ENCODE measurements around the gene ZNF638. TPM values are rescaled to one million over a fixed set of nuclear protein-coding genes. Genes with fewer than 3 reads are reported as not detected.

ZNF638 gene
- total RNA-seq, 3 donors from 2014 or later (not counting 1 experiment from before 2014, with no cell fraction given): 104 to 126 (median 113) TPM

GRCh38 chr2:71360434-71360975, 28.9 kb downstream of the ZNF638 start:
- H3K27me3 ChIP-seq (ENCODE audit: control insufficient read depth, insufficient read depth, low read length): no peaks in the 10 kb centered on the region
- Mint-ChIP-seq H3K27ac (peak overlapping the region; percentile 9 to 44), H3K4me1 (peaks cover 34 to 54% of the 10 kb centered on the region in 2 donors), H3K36me3 (peaks cover 35% of the 10 kb centered on the region), H3K27me3 (ENCODE audit: low read depth in 2 of 2) (no peaks in the 10 kb centered on the region), H3K4me3 (no peak overlapping the region), H3K9me3 (no peaks in the 10 kb centered on the region)
- 100% methylated on average over 2 of the region's 3 CpGs for WGBS (ENCODE audit: insufficient coverage)
- ATAC-seq (no peak), DNase-seq (no peak)
- peaks cover 75% of the 10 kb centered on the region for H3K36me3 ChIP-seq (ENCODE audit: control insufficient read depth, insufficient read depth, low read length)
- H3K27ac ChIP-seq (ENCODE audit: low read length): no peak overlapping the region
- TF ChIP-seq CTCF (IDR thresholded peaks at IDR 0.05): no peak
- H3K9me3 ChIP-seq (ENCODE audit: control insufficient read depth, insufficient read depth, low read length): no peaks in the 10 kb centered on the region
- intact Hi-C loops (cut with micrococcal nuclease): no loop called here
- no peak overlapping the region for H3K4me3 ChIP-seq (ENCODE audit: low read length)
- no peaks in the 10 kb centered on the region for H3K4me1 ChIP-seq (ENCODE audit: control insufficient read depth, insufficient read depth, low read length)

GRCh38 chr2:71361631-71362030, 30.0 kb downstream of the ZNF638 start:
- Histone ChIP-seq H3K4me1 (ENCODE audit: control insufficient read depth, insufficient read depth, low read length) (no peaks in the 10 kb centered on the region), H3K4me3 (ENCODE audit: low read length) (no peak overlapping the region), H3K27me3 (ENCODE audit: control insufficient read depth, insufficient read depth, low read length) (no peaks in the 10 kb centered on the region), H3K9me3 (ENCODE audit: control insufficient read depth, insufficient read depth, low read length) (no peaks in the 10 kb centered on the region), H3K36me3 (ENCODE audit: control insufficient read depth, insufficient read depth, low read length) (peaks cover 77% of the 10 kb centered on the region), H3K27ac (ENCODE audit: low read length) (no peak overlapping the region)
- peaks cover 28 to 48% of the 10 kb centered on the region in 2 donors for H3K4me1 Mint-ChIP-seq
- no peak overlapping the region for H3K4me3 Mint-ChIP-seq
- 80% methylated on average over 2 of the region's 3 CpGs for WGBS (ENCODE audit: insufficient coverage)
- H3K27ac Mint-ChIP-seq: no peak overlapping the region
- H3K27me3 Mint-ChIP-seq (ENCODE audit: low read depth in 2 of 2): no peaks in the 10 kb centered on the region
- ATAC-seq: no peak
- H3K9me3 Mint-ChIP-seq: no peaks in the 10 kb centered on the region
- TF ChIP-seq CTCF (IDR thresholded peaks at IDR 0.05): no peak
- peaks cover 35% of the 10 kb centered on the region for H3K36me3 Mint-ChIP-seq
- intact Hi-C loops (cut with micrococcal nuclease): no loop called here
- DNase-seq: no peak

GRCh38 chr2:71362447-71362846, 30.9 kb downstream of the ZNF638 start:
- TF ChIP-seq CTCF (IDR thresholded peaks at IDR 0.05): no peak
- H3K4me3 Mint-ChIP-seq: no peak overlapping the region
- H3K27ac Mint-ChIP-seq: peak overlapping the region in 1 of 2 donors; percentile 76
- Histone ChIP-seq H3K27me3 (ENCODE audit: control insufficient read depth, insufficient read depth, low read length) (no peaks in the 10 kb centered on the region), H3K27ac (ENCODE audit: low read length) (no peak overlapping the region), H3K36me3 (ENCODE audit: control insufficient read depth, insufficient read depth, low read length) (peaks cover 76% of the 10 kb centered on the region), H3K4me3 (ENCODE audit: low read length) (no peak overlapping the region), H3K9me3 (ENCODE audit: control insufficient read depth, insufficient read depth, low read length) (no peaks in the 10 kb centered on the region), H3K4me1 (ENCODE audit: control insufficient read depth, insufficient read depth, low read length) (no peaks in the 10 kb centered on the region)
- no peaks in the 10 kb centered on the region for H3K9me3 Mint-ChIP-seq
- DNase-seq: no peak
- intact Hi-C loops (cut with micrococcal nuclease): no loop called here
- H3K4me1 Mint-ChIP-seq: peaks cover 21 to 41% of the 10 kb centered on the region in 2 donors
- no peaks in the 10 kb centered on the region for H3K27me3 Mint-ChIP-seq (ENCODE audit: low read depth in 2 of 2)
- peaks cover 29% of the 10 kb centered on the region for H3K36me3 Mint-ChIP-seq
- no peak for ATAC-seq
- 73% methylated on average over 2 of the region's 2 CpGs for WGBS (ENCODE audit: insufficient coverage)

- H3K36me3 Mint-ChIP-seq: no peaks in the 10 kb centered on the region
- H3K27ac Mint-ChIP-seq: peak overlapping the region; percentile 3 to 40
- H3K27me3 Mint-ChIP-seq (ENCODE audit: low read depth in 2 of 2): no peaks in the 10 kb centered on the region
- Histone ChIP-seq H3K27ac (ENCODE audit: low read length) (no peak overlapping the region), H3K27me3 (ENCODE audit: control insufficient read depth, insufficient read depth, low read length) (no peaks in the 10 kb centered on the region), H3K4me3 (ENCODE audit: low read length) (no peak overlapping the region), H3K36me3 (ENCODE audit: control insufficient read depth, insufficient read depth, low read length) (peaks cover 59% of the 10 kb centered on the region), H3K4me1 (ENCODE audit: control insufficient read depth, insufficient read depth, low read length) (no peaks in the 10 kb centered on the region), H3K9me3 (ENCODE audit: control insufficient read depth, insufficient read depth, low read length) (no peaks in the 10 kb centered on the region)
- H3K9me3 Mint-ChIP-seq: no peaks in the 10 kb centered on the region
- no peak for DNase-seq
- 94% methylated on average over 2 of the region's 2 CpGs for WGBS (ENCODE audit: insufficient coverage)
- H3K4me1 Mint-ChIP-seq: peaks cover 7 to 15% of the 10 kb centered on the region in 2 donors
- no peak for ATAC-seq
- intact Hi-C loops (cut with micrococcal nuclease): no loop called here
- H3K4me3 Mint-ChIP-seq: no peak overlapping the region
- no peak for TF ChIP-seq CTCF (IDR thresholded peaks at IDR 0.05)
Observed at GRCh38 chr2:71370015-71370414, 38.4 kb downstream of the ZNF638 start.

All from natural killer cell (primary cell).